Neural cell (in vitro differentiated cells): ENCODE results near the gene TJP1.
"Not testable (repeated sequence)": the region's sequence is repeated elsewhere in the genome, so short reads cannot be mapped to it uniquely, and the experiment has no call there.

ENCODE experiments used
- EP300 ChIP-seq: fragments of 450-650 bp; conservative IDR thresholded peaks from 2 replicates; pipeline ENCODE4 v1.6.1; 2014; ENCODE audit warnings: antibody characterized with exemption, mild to moderate bottlenecking, moderate library complexity; ENCODE audit not compliant: poor library complexity, severe bottlenecking
- POLR2AphosphoS5 ChIP-seq: IDR thresholded peaks from 2 replicates; pipeline ENCODE4 v1.6.1; 2012
- RAD21 ChIP-seq: fragments of 450-650 bp; conservative IDR thresholded peaks from 2 replicates; pipeline ENCODE4 v1.6.1; 2014; ENCODE audit warnings: antibody characterized with exemption, mild to moderate bottlenecking, moderate library complexity
- TF ChIP-seq, protein P1 (sequence below): fragments of 450-650 bp; IDR thresholded peaks from 2 replicates; pipeline ENCODE4 v1.5.1; 2014; ENCODE audit warnings: antibody characterized with exemption, mild to moderate bottlenecking, moderate library complexity; ENCODE audit not compliant: poor library complexity, severe bottlenecking

- TF ChIP-seq, protein P1, sequence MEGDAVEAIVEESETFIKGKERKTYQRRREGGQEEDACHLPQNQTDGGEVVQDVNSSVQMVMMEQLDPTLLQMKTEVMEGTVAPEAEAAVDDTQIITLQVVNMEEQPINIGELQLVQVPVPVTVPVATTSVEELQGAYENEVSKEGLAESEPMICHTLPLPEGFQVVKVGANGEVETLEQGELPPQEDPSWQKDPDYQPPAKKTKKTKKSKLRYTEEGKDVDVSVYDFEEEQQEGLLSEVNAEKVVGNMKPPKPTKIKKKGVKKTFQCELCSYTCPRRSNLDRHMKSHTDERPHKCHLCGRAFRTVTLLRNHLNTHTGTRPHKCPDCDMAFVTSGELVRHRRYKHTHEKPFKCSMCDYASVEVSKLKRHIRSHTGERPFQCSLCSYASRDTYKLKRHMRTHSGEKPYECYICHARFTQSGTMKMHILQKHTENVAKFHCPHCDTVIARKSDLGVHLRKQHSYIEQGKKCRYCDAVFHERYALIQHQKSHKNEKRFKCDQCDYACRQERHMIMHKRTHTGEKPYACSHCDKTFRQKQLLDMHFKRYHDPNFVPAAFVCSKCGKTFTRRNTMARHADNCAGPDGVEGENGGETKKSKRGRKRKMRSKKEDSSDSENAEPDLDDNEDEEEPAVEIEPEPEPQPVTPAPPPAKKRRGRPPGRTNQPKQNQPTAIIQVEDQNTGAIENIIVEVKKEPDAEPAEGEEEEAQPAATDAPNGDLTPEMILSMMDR, result not testable (repeated sequence)
- TF ChIP-seq POLR2AphosphoS5, RAD21, EP300: not testable (repeated sequence)
These were observed 125.8 kb downstream of the TJP1 start for GRCh38 chr15:29696506-29696905.
